ENCODE data around the gene IGBP1. TPM values are rescaled to one million over a fixed set of nuclear protein-coding genes. Genes with fewer than 3 reads are reported as not detected.

IGBP1 gene
- total RNA-seq, 4 donors from 2014 or later, result 68.7 to 109 (median 75.1) TPM

DNA sequence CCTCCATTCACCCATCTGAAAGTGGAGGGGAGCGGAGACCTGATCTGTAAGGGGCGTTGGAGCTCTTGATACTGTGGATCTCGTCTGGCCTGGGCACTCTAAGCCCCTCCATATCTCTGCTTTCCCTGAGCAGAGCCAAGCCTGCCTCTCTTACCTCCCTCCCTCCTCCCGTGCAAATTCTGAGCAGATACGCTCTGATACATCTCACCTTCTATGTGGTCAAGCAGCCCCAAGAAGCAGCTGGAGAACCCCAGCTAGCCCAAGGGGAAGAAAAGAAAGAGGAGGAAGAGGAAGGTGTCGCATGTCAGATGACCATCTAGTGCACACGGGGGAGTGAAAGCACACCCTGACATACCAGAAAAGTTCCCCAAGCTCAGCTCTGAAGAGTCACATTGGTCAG lies 42.1 kb downstream of the IGBP1 start:
- H3K9me3 ChIP-seq, result no peaks in the 10 kb centered on the region
- DNase-seq (no peak), ATAC-seq (no peak)
- no peaks in the 10 kb centered on the region for H3K36me3 ChIP-seq
- no peak for TF ChIP-seq POLR2A (IDR thresholded peaks at IDR 0.05)
- TF ChIP-seq, protein P1, sequence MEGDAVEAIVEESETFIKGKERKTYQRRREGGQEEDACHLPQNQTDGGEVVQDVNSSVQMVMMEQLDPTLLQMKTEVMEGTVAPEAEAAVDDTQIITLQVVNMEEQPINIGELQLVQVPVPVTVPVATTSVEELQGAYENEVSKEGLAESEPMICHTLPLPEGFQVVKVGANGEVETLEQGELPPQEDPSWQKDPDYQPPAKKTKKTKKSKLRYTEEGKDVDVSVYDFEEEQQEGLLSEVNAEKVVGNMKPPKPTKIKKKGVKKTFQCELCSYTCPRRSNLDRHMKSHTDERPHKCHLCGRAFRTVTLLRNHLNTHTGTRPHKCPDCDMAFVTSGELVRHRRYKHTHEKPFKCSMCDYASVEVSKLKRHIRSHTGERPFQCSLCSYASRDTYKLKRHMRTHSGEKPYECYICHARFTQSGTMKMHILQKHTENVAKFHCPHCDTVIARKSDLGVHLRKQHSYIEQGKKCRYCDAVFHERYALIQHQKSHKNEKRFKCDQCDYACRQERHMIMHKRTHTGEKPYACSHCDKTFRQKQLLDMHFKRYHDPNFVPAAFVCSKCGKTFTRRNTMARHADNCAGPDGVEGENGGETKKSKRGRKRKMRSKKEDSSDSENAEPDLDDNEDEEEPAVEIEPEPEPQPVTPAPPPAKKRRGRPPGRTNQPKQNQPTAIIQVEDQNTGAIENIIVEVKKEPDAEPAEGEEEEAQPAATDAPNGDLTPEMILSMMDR (IDR thresholded peaks at IDR 0.05 in 4 of 5, conservative IDR thresholded peaks at IDR 0.05 in 1 of 5), result no peak
- intact Hi-C loops (cut with DNase I; ENCODE audit: low total_unique reads), result no loop called here
- no peaks in the 10 kb centered on the region for H3K4me1 ChIP-seq
- no peaks in the 10 kb centered on the region for H3K27me3 ChIP-seq
- H3K27ac ChIP-seq, result no peak overlapping the region
- in situ Hi-C loops (cut with MboI; ENCODE audit: low sequenced_read_pairs in 4 of 4), result no loop called here
- H3K4me3 ChIP-seq, result no peak overlapping the region

DNA sequence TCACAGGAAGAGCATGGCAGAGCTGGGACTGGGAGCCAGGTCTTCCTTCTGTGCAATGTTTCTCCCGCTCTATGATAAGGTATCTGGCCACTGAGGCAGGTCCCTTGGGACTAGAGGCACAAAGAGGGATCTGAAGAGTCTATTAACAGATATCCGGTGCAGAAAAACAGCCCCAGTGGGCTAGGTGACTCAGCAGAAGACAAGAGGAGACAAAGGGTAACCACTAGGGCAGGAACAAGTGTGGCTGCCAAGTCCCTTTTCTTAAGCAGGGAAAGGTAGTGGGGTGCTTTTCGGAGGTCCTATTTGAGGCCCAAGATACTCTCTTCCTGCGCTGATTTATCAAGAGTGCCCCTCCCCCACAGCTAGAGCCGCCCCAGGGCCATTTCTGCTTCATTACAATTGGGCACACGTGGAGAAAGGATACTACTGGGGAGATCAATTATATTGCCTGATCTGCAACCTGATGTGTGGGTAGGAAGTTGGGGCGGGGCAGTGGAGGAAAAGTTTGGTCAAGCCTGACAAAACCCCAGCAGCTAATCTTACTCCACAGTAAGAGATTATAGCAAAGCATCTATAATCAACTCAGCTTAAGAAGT lies 43.8 kb downstream of the IGBP1 start, which contains the start of gene DGAT2L6:
DGAT2L6 (plus strand) TSS at position 546 of the 596 bp plus-strand sequence. CDS start 100 bp downstream, outside the sequence.
- no peak for DNase-seq
- in situ Hi-C loops (cut with MboI; ENCODE audit: low sequenced_read_pairs in 4 of 4), result no loop called here
- intact Hi-C loops (cut with DNase I; ENCODE audit: low total_unique reads), result no loop called here
- no peak for ATAC-seq
- no peak within 1 kb of the TSS for H3K4me3 ChIP-seq
- H3K27me3 ChIP-seq, result no peaks in the 10 kb centered on the region
- H3K36me3 ChIP-seq, result no peaks in the 10 kb centered on the region
- no peak within 1 kb of the TSS for H3K27ac ChIP-seq
- H3K9me3 ChIP-seq, result no peaks in the 10 kb centered on the region
- no peaks in the 10 kb centered on the region for H3K4me1 ChIP-seq
- no peak for TF ChIP-seq POLR2A (IDR thresholded peaks at IDR 0.05)
- TF ChIP-seq, protein P1 (IDR thresholded peaks at IDR 0.05 in 4 of 5, conservative IDR thresholded peaks at IDR 0.05 in 1 of 5), result no peak

DNA sequence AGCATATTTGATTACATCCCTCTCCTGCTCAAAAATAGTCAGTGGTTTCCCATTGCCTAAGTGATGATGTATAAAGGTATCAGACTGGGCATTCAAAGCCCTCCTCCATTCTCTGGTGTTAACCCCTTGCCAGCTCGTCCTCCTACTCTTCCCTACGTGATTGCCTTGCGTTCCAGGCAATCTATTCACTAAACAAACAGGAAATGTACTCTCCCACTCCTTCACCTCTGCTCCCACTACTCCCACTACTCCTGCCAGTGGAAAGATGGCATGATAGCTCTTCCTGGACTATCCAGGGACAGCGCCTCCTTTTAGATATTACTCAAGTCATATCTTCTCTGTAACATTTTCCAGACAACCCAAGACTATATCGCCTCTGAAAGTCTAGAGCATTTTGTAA lies 49.8 kb downstream of the IGBP1 start:
- in situ Hi-C loops (cut with MboI; ENCODE audit: low sequenced_read_pairs in 4 of 4), result no loop called here

DNA sequence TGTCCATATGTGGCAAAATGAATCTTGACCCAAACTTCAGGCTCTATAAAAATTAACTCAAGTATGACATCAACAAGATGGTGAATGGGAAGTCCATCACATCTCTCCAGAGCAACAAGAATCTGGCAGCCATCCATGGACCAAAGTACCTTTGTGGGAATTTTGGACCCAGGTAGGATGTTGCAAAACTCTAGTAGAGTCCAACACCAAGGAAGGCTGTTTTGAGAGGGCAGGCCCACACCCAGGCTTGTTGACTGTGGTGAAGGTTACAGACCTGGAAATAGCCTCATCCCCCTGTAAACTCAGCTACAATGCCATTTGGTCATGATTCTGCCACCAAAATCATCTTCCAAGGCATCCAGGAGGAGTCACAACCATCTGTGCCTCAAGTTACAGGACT lies 57.0 kb downstream of the IGBP1 start:
- ATAC-seq (no peak), DNase-seq (no peak)
- no peaks in the 10 kb centered on the region for H3K36me3 ChIP-seq
- in situ Hi-C loops (cut with MboI; ENCODE audit: low sequenced_read_pairs in 4 of 4), result no loop called here
- no peaks in the 10 kb centered on the region for H3K27me3 ChIP-seq
- H3K4me3 ChIP-seq, result no peak overlapping the region
- intact Hi-C loops (cut with DNase I; ENCODE audit: low total_unique reads), result no loop called here
- no peaks in the 10 kb centered on the region for H3K9me3 ChIP-seq
- no peaks in the 10 kb centered on the region for H3K4me1 ChIP-seq
- H3K27ac ChIP-seq, result no peak overlapping the region
- TF ChIP-seq, protein P1 (IDR thresholded peaks at IDR 0.05 in 4 of 5, conservative IDR thresholded peaks at IDR 0.05 in 1 of 5), result no peak
- TF ChIP-seq POLR2A (IDR thresholded peaks at IDR 0.05), result no peak

More for the DNA sequence above, 49.8 kb downstream of the IGBP1 start:
- intact Hi-C loops (cut with DNase I; ENCODE audit: low total_unique reads), result no loop called here
- H3K4me3 ChIP-seq, result no peak overlapping the region
- H3K9me3 ChIP-seq, result no peaks in the 10 kb centered on the region
- H3K27me3 ChIP-seq, result no peaks in the 10 kb centered on the region
- TF ChIP-seq, protein P1 (IDR thresholded peaks at IDR 0.05 in 4 of 5, conservative IDR thresholded peaks at IDR 0.05 in 1 of 5), result no peak
- TF ChIP-seq POLR2A (IDR thresholded peaks at IDR 0.05), result no peak
- H3K4me1 ChIP-seq, result no peaks in the 10 kb centered on the region
- H3K27ac ChIP-seq, result no peak overlapping the region
- no peak for DNase-seq
- no peak for ATAC-seq
- H3K36me3 ChIP-seq, result no peaks in the 10 kb centered on the region

All from gastrocnemius medialis (tissue), 4 donors.